Right hindlimb (tissue), 1 donor: ENCODE results near the gene ZCCHC7.
"Not testable (repeated sequence)": the region's sequence is repeated elsewhere in the genome, so short reads cannot be mapped to it uniquely, and the experiment has no call there.

ENCODE experiments used
- DNase-seq: peaks from one replicate; pipeline ENCODE4 v3.0.0-alpha.2; 2018

The ZCCHC7 gene

GRCh38 chr9:37179576-37179975 is 59.2 kb downstream of the ZCCHC7 start:
- DNase-seq = no peak

GRCh38 chr9:37180138-37180537 is 59.8 kb downstream of the ZCCHC7 start:
- DNase-seq = no peak

- DNase-seq = no peak
Measured at GRCh38 chr9:37182718-37183117, 62.3 kb downstream of the ZCCHC7 start.

GRCh38 chr9:37184905-37185867 is 64.8 kb downstream of the ZCCHC7 start:
- DNase-seq = no peak

DNA sequence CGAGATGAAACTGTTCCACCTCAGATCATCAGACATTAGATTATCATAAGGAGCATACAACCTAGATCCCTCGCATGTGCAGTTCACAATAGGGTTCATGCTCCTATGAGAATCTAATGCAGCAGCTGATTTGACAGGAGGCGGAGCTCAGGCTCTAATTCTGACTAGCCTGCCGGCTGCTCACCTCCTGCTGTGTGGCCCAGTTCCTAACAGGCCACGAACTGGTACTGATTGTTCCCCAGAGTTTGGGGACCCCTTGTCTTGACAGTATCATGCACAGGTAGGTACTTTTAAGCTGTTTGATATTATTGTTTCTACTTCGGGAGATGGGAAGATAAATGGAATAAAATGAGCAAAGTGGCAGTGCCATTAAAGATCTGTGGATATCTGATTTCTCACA is 66.9 kb downstream of the ZCCHC7 start:
- DNase-seq = no peak

- DNase-seq = no peak
Measured at GRCh38 chr9:37187713-37188439, 67.5 kb downstream of the ZCCHC7 start.

- DNase-seq = not testable (repeated sequence)
Measured at GRCh38 chr9:37190739-37191138, 70.4 kb downstream of the ZCCHC7 start.

DNA sequence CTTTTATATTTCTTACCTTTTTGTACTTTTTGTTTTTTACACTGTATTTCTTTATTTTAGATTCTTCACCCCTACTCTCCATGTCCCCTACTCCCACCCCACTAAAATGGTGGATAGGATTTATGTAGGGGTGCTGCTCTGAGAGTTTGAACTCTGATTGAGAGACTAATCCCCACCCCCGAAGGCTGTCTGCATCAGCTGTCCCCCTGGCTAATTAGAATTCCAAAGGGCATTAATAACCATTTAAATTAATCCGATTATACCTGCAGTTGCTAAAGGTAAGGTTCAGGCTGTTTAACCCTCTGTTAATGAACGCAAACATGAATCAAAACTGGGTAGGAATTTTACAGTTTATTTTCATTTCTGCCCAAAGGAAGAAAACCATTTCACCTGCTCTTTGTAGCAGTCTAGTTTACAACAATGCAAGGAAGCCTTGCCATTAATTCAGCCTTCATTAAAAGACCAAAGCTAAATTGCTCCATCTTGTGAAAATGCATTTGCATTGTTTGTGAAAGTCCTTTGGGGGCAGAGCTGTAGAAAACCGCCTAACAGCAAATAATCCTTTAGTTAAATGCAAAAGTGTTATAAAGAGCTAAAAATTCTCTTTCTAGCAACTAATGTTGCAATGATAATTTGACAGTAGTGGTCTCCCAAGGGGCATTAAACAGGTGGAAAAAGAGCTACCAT is 71.2 kb downstream of the ZCCHC7 start:
- DNase-seq = no peak

GRCh38 chr9:37192803-37193202 is 72.4 kb downstream of the ZCCHC7 start:
- no peak for DNase-seq

DNA sequence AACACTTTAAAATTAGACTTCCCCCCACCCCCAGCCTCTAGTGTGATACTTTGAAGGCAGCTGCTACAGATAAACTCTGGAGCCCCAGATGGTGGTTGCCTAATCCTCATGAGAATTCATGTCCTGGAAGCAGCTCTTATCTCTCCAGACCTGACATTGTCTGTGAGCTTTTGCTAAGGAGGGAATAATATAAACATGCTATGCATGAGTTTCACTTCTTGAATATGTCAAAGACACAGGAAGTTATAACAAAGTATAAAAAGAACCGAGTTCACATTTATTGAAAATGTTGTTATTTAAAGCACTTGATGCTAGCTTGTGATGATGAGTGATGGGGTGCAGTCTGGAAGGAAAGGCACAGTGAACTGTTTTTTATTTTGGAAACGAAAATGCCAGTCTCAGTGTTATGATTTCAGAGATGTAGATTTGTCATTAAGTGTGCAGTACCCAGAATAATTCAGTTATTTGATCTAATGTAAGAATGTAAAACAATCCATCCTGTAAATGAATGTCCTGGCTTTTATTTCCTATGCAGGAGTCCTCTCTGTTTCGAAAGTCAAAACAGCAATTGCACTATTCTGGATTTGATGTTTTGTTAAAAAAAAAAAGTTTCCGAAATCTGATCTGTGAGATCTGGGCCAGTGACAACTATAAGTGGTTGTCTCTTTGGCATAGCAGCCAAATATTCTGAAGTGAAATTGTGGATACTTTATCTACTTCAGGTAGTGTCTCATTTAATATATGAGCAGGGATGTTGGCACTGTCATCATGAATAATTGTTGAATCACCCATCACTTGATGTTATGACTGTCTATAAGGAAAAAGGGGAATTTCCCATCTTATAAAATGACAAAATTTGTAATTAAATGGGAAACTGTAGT is 77.0 kb downstream of the ZCCHC7 start:
- no peak for DNase-seq

GRCh38 chr9:37198039-37198729 is 77.8 kb downstream of the ZCCHC7 start:
- DNase-seq = no peak

GRCh38 chr9:37198831-37199230 is 78.5 kb downstream of the ZCCHC7 start:
- no peak for DNase-seq

DNA sequence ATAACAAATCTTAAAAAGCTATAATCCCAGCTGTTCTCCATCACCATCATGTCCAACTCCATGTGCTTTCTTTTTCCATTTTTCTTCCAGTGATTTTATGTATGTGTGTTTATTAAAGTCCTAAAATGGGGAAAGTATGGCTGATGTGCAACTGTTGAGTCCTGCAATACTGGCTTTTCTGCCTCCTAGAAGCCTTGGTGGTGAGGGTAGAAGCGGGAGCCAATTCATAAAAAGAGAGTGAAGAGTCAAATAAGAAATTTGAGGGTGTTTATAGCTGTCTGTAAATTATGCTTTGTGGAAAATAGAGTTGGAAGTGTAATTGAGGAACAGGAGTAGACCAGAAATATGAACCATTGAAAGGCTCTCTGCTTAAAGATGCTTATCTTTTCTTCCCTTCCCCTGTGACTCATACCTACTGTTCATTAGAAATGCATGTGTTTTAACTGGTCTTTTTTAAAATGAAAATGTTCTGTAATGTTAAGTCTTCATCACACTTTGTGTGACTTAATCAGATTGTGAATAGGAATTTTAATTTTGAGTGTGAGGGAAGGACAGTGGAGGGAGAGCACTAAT is 80.1 kb downstream of the ZCCHC7 start:
- no peak for DNase-seq

- DNase-seq = no peak
Measured at GRCh38 chr9:37201581-37201980, 81.2 kb downstream of the ZCCHC7 start.

DNA sequence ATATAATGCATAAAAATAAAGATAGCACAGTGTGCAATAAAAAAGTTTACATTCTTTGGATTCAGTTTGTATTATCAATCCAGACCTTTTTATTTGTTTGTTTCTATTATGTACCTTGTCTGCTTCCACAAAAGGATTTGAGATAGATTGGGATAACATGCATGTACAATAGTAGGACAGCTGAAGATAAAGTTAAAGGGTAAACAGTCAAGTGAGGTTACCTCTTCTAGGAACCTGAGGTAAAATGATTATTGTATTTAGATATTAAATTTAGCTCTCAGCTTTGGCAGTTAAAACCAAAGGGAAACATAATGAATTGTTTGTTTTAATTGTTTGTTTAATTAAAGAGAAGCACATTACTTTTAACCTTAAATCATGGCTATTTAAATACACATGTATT is 81.7 kb downstream of the ZCCHC7 start:
- DNase-seq = no peak

- not testable (repeated sequence) for DNase-seq
Measured at GRCh38 chr9:37203456-37203855, 83.1 kb downstream of the ZCCHC7 start.

- DNase-seq = no peak
Measured at GRCh38 chr9:37206121-37206620, 85.8 kb downstream of the ZCCHC7 start.

DNA sequence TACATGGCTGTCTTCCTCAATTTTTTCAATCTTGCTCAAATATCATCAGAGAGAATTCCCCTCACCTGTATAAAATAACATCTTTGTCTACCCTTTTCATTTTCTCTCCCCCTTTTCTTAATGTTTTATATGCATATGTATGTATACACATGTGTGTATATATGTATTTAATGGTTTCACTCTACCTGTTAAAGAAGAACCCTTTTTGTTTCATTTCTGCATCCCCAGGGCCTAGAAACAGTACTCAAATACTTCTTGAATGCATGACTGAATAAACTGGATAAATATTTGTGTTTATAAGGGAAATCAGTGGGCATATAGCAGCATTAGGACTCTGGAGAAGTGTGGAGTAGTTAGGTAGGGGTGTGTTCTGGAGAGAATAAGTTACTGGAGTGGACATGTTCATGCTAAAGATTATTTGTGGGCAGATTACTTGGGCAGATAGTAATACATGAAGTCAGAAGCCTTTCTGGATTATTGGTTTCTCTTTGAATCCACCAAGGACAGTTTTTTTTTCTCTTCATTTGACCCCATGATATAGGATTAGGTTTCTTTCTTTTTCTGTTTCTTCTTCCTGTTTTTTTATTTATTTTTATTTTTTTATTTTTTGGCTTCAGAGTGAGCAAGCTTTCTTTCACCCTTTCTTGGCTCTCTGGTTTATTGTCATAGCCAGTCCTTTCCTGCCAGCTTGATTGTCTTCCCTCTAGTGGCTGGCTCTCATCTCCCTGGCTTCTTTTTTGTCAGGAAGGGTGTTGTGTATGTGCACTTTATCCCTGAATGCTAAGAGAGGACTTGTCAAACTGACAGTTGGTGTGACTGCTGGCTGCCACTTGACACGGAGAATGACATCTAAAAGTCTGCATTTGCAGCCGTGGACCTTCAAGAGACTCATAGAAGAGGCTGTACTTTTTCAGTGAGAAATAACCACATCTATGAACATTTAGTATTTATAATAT is 89.3 kb downstream of the ZCCHC7 start:
- no peak for DNase-seq

- DNase-seq = no peak
Measured at GRCh38 chr9:37210737-37211523, 90.6 kb downstream of the ZCCHC7 start.
